DMS114 treated with DMSO at 0.1 percent for 48 hours (cell line): ENCODE measurements around the gene TMEM50A.
"Not testable (repeated sequence)": the region's sequence is repeated elsewhere in the genome, so short reads cannot be mapped to it uniquely, and the experiment has no call there.

Experiments
- DNase-seq: peaks from one replicate; lab custom pipeline; 2025; ENCODE audit not compliant: unreplicated experiment; lab: John Stamatoyannopoulos, UW

Gene TMEM50A

DNA sequence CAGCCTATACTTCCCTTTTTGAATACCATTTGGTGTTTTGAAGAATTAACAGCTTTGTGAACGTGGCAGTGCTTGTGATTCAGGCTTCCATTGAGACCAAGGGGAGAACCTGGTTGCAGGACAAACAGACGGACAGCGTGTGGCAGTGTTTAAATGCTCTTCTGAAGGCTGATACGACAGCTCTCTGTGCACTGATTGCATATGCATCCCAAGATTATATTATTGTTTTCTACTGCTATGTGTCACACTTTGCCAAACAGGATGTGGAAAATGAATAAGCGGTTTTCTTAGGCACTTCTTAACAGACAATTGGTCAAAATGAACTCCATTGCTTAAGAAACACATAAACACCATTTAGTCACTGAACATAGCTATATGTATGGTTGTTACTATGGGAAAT is 8.2 kb upstream of the TMEM50A start:
- not testable (repeated sequence) for DNase-seq

DNA sequence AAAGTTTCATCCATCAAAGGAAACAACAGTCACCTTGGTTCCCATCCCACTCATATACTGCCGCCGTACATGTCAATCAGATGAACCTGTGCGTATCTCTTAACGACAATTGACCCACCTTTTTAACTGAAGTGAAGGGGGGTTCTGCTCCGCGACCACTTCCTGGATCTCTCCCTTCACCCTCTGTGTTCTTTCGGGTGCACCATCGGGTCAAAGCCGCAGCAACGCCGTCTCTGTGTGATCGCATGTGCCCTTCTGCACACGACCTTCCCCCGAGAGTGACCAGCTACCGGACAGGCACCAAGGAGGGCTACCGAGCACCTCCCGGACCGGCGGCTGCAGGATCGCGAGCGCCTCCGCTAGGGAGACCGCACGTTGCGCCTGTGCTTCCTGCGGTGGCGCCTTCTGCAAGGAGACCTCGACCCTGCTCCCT is 1.2 kb upstream of the TMEM50A start:
- DNase-seq = not testable (repeated sequence)

DNA sequence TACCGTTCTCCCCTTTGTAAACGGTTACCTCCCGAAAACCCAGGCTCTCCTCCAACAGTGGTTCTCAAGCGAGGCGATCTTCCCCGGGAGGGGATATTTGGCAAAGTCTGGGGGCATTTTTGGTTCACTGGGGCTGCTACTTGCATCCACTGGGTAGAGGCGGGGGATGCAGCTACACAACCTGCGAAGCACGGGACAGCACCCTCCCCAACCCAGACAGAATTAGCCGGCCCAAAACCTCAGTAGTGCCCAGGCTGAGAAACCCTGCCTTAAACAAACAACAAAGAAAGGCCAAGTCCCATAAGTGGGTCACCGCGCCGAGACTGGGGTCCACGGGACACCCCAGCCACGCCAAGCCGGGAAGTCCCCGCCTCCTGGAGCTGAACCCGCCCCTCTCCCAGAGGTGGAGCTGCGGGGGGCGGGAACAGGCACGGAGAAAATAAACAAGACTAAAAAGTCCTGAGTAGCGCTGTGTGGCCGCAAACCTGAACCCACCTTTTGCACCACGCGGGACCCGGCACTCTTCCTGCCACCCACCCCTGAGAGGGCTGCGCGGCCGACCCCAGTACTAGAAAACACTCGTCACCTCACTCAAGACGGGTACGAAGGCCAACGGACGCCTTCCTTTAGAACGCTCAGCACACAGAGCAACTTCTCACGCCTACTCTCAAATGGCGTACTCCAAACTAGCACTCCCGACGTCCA is 499 bp upstream of the TMEM50A start:
- DNase-seq = not testable (repeated sequence)

DNA sequence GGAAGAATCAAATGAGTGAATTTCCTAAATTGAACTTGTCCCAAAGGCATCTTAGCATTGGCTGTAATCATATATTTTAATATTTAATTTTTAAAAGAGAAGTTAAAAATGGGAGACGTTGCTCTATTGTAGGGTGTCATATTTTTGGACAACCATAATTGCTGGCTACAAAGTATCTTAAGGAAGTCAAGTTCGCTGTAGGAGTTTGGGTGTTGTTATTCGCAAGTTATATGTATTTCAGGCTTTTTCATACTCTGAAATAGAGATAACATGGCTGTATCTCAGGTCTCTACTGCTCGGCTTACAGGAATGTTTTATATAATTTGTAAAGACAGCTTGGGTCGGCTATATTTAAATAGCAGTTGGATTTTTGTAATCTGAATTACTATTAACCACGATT is 852 bp downstream of the TMEM50A start:
- DNase-seq = no peak

DNA sequence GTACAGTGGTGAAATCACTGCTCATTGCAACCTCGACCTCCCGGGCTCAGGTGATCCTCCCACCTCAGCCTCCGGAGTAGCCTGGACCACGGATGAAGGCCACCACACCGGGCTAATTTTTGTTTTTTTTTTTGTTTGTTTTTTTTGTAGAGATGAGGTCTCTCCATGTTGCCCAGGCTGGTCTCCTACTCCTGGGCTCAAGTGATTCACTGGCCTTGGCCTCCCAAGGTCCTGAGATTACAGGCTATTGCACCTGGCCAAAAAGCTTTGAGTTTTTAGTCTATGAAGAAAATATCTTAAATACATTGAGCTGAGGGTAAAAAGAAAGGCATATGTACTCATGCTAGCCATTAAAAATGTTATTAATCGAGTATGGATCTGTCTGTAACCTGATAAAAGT is 3.6 kb downstream of the TMEM50A start:
- DNase-seq = no peak

DNA sequence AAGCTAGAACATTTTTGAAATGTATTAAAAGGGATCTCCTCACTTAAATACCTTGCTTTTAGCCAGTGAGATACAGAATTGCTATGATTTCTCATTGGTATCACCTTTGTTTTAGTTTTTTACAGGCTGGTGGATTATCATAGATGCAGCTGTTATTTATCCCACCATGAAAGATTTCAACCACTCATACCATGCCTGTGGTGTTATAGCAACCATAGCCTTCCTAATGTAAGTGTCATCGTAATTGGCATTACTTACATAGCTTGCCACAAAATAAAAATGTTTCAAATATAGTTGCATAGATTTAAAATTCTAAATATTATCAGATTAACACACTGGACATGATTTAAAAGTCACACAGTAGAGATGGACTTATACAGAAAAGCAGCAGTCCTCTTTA is 4.7 kb downstream of the TMEM50A start:
- DNase-seq = no peak

DNA sequence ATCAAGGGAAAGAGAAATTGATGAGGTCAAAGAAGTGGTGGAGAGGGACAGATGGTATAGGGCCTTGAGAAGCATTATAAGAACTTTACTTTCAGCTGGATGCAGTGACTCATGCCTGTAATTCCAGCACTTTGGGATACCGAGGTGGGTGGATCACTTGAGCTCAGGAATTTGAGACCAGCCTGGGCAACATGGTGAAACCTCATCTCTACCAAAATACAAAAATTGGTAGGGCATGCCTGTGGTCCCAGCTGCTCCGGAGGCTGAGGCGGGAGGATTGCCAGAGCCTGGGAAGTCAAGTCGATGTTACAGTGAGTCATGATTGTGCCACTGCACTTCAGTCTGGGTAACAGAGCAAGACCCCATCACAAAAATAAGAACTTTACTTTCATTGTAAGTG is 5.7 kb downstream of the TMEM50A start:
- DNase-seq = no peak

DNA sequence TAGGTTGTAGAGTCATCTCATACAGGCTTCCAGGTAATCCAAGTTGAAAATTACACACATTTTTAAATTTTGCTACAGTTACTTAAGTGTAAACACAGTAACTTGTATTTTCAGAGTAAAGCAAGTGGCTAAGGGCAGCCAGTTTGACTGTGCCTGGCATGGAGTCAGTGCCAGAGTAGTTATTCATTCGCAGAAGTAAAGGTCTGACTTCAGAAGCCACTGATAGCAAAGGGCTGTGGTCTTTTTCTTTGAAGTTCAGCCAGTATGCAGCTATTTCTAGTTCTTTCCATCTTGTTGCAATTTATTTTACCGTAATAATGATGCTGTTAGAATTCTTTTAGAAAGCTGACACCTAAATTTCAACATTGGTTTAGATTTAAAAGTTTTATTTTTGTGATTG is 9.4 kb downstream of the TMEM50A start:
- no peak for DNase-seq

DNA sequence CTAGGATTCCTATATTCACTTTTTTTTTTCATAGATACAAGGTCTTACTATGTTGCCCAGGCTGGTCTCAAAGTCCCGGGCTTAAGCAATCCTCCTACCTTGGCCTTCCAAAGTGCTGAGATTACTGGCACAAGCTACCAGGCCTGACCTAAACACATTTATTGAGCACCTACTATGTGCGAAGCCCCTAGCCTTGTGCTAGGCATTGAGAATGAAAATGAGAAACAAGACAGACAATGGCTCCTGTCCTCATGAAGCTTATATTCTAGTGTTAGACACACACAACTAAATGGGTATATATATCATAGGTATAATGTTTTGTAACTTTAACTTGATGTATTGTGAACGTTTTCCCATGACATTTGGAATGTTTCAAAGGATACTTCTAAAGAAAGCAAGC is 11.5 kb downstream of the TMEM50A start:
- DNase-seq = no peak

DNA sequence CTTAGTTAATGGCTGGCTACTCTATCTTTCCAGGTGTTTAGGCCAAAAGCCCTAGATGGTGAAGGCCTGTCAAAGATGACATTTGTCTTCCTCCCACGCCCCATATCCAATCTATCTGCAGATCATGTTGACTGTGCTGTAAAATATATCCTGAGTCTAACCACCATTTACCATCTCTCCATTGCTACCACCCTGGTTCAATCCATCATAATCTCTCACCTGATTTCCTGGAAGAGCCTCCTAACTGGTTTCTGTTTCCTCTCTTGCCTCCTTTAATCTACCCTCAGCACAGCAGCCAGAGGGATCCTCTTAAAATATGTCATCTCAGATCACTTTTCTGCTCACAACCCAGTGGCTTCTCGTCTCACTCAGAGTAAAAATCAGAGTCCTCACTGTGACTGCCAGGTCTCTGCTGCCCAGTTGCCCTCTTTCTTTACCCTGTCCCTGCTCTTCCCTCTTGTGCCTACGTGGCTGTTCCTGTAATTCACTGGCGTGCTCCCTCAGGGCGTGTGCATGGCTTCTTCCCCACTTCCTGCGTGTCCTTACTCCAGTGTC is 17.8 kb downstream of the TMEM50A start:
- no peak for DNase-seq

DNA sequence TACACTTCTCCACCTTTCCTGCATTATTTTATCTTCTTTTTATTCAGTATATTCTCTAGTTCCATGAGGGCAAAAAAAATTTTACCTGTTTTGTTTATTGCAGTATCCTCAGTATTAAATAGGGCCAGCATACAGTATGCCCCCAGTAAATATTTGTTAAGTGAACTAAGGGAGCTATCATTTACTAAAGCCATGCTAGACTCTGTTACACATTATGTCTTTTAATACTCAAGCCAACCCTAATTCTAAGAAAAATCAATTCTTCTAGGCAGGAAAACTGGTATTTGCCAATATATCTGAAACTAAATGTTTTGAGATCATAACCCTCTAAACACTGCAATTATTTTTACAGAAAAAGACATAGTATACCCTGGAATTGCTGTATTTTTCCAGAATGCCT is 18.3 kb downstream of the TMEM50A start:
- DNase-seq = no peak

DNA sequence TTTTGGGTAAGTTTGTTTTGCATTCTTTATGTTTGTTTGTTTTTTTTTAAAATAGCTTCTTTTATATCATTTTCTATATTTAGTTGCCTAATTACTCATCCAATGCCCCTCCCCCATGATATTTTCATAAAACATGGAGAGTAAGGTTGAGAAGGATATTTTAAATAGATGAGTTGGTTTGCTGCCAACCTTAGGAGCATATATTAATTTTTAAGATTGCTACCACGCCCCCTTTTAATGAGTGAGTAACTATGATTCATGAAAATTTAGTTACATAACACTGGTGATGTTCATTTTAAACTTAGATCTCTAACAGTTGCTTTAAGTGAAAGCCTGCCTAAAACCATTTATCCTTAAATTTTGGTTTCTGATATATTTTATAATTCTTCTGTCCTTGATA is 18.7 kb downstream of the TMEM50A start:
- no peak for DNase-seq

DNA sequence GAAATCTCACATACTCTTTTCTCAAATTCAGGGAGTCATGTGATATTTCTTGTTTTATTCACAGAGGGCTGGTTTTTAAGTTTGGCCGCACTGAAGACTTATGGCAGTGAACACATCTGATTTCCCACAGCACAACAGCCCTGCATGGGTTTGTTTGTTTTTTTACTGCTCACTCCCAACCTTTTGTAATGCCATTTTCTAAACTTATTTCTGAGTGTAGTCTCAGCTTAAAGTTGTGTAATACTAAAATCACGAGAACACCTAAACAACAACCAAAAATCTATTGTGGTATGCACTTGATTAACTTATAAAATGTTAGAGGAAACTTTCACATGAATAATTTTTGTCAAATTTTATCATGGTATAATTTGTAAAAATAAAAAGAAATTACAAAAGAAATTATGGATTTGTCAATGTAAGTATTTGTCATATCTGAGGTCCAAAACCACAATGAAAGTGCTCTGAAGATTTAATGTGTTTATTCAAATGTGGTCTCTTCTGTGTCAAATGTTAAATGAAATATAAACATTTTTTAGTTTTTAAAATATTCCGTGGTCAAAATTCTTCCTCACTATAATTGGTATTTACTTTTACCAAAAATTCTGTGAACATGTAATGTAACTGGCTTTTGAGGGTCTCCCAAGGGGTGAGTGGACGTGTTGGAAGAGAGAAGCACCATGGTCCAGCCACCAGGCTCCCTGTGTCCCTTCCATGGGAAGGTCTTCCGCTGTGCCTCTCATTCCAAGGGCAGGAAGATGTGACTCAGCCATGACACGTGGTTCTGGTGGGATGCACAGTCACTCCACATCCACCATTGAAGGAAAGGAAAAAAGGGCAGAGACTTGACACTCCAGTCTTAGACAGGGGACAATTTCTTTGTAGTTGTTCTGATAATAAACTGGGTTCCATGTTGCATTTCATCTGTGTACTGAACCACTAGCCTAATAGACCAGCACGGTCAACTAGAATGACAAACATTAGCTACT is 22.8 kb downstream of the TMEM50A start:
- DNase-seq = no peak

DNA sequence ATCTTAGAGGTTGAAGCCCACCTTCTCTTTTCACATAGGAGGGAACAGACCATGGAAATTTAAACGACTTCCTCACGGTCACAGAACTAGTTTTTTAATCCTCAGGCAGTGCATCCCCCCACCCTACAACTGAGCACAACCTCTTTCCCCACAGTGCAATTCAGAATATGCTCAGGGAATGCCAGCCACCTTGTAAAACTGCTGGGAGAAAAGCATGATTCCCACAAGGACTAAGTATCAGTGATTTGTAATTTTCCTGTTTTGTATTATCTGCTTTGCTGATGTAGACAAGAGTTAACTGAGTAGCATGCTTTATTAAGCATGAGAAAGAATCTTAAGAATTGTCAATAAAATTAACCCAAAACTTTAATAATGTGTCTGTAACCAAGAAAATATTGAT is 23.8 kb downstream of the TMEM50A start:
- DNase-seq = no peak

DNA sequence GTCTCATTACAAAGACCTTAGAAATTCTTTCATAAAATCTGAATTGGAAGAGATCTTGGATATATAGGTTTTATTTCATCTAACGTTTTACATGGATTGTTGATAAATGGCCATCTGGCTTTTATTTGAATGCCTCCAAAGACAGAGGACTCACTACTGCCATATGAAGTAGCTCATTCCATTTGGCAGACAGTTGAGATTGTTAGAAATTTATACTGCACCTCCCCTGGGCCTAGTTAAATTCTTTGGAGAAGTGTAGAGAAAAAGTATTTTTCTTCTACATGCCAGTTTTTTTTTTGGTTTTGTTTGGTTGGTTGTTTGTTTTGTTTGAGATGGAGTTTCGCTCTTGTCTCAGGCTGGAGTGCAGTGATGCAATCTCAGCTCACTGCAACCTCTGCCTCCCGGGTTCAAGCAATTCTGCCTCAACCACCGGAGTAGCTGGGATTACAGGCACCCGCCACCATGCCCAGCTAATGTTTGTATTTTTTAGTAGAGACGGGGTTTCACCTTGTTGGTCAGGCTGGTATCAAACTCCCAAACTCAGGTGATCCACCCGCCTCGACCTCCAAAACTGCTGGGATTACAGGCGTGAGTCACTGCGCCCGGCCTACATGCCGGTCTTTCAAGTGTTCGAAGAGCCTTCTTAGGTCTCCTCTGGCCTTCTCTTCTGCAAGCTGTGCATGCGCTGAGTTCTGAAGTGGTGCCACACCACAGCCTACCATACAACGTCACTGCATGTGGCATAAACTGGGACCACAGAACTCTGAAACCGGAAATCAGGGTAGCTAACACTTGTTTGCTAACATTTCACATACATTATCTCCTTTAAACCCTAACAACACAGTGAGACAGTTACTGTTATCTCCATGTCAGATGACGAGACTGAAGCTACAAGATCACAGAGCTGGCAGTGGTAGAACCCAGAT is 24.8 kb downstream of the TMEM50A start:
- not testable (repeated sequence) for DNase-seq

DNA sequence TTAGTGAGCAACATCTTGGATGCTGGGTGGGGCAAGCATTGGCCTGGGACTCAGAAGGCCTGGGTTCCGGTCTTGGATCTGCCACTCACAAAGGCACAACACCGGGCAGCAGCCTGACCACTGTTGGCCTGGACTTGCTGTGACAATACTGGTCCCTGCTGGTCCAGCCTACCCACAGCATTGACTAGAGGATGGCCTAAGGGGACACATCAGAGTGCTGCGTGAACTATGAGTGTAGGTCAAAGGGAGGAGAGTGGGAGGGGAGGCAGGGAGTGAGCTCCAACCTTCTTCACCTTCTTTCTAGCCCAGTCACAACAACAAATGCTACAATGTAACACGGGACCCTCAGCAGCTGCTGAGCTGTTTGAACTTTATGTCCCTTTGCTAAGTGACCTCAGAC is 31.1 kb downstream of the TMEM50A start:
- DNase-seq = no peak

DNA sequence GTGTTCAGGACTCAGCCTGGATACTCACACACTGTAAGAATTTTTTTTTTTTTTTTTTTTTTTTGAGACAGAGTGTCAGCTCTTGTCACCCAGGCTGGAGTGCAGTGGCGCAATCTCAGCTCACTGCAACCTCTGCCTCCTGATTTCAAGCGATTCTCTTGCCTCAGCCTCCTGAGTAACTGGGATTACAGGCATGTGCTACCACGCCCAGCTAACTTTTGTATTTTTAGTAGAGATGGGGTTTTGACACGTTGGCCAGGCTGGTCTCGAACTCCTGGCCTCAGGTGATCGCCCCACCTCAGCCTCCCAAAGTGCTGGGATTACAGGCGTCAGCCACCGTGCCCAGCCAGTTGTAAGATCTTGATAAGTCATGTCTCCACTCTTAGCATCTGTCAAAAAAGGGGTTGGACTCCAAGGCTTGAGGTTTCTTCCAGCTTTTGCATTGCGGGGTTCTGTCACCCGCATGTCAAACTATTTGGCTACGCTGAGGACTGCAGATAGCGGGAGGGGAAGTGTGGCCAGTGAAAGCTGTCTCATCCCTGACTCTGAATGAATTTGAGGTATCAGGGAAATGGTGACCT is 31.6 kb downstream of the TMEM50A start:
- DNase-seq = not testable (repeated sequence)

DNA sequence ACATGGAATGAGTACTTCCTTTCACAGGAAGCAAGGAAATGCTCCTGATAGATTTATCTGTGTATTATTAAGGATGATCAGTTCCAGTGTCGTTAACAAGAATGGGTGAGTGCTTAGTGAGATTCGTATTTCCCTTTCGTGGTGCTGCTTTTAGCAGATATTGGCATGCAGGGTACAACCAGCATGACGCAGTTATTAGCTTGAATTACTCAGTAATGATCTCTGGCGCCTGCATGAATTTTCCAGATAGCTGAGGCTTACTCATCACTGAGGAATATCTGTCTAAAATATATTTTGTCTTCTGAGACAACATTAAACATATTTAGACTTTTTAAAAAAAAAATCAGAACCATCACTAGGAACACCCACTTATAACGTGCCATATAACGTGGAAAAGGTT is 33.6 kb downstream of the TMEM50A start:
- not testable (repeated sequence) for DNase-seq

DNA sequence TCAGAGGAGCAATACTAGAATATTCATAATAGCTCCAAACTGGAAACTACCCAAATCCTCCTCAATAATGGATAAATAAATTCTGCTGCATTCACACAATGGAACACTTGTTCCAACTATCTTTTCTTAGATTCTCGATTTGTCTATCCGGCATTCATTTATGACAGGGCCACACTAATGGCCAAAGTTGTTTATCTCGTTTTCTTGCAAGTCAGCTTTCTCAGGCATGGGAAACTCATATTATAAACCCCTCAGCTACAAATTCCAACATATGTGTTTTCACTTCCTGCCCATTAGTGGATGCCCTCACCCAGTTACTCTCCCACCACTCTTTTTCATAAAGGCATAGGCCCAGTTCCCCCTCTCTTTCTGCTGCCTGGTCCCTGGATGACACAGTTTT is 40.2 kb downstream of the TMEM50A start:
- not testable (repeated sequence) for DNase-seq

DNA sequence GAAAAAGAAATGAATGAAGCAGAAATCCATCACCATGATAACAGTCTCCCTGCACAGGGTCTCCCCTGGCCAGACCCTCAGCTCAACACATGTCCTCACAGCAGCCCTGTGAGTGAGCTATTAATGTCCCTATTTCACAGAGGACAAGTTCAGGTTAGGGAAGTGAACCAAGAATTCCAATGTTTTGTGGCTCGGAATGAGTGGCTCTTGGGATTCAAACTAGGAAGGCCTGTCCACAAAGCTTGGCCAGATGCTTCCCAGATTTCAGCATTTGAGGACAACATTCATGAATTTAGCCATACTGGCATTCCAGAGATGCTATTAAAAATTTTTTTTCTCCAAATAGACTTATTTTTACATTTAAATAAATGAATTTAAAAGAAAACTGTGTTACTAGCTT is 44.4 kb downstream of the TMEM50A start:
- DNase-seq = not testable (repeated sequence)
